AG08396 (cell line): ENCODE results near the gene PPM1A.

ENCODE experiments used
- DNase-seq: peaks from one replicate; pipeline ENCODE4 v3.0.0; 2012; ENCODE audit warnings: low spot score, mixed read lengths

The PPM1A gene

DNA sequence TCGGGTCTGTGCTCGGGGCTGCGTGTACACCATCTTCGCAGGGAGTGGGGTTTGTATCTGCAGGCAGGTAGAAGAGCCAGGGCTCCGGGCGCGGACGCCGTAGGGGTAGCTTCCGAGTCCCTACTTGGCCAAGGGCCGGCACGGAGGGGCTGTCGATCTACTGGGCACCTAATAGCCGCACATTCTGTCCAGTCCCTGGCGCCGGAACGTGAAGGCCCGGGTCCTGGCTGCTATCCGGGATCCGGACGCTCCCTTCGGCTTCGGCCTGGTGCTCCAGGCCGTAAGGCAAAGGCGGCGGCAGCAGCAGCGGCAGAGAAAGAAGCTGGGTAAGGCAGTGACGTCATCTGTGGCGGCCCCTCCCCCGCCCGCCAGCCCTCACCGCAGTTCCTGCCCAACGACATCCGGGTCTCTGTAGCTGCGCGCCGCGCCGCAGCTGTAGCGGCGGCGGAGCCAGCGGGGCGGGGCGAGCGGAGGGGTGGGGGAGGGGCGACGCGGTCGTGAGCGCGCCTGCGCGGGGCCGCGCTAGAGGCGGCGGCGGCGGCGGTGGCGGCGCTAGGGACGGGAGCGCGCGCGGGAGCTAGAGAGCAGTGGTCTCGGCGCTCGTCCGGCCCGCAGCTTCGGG is at the start of gene PPM1A:
PPM1A (plus strand) TSS at position 525 of the 622 bp plus-strand sequence. CDS start 33,483 bp downstream, outside the sequence.
- peak; percentile 98 for DNase-seq

DNA sequence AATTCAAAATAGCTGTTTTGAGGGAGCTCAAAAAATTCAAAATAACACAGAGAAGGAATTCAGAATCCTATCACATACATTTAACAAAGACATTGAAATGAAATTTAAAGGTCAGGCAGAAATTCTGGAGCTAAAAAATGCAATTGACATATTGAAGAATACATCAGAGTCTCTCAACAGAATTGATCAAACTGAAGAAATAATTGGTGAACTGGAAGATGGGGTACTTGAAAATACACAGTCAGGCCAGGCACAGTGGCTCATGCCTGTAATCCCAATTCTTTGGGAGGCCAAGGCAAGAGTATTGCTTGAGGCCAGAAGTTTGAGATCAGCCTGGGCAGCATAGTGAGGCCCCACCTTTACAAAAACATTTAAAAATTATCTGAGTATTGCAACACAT is 49.7 kb upstream of the PPM1A start:
- no peak for DNase-seq

- DNase-seq = no peak
Measured at GRCh38 chr14:60204104-60204842, 44.7 kb upstream of the PPM1A start.

DNA sequence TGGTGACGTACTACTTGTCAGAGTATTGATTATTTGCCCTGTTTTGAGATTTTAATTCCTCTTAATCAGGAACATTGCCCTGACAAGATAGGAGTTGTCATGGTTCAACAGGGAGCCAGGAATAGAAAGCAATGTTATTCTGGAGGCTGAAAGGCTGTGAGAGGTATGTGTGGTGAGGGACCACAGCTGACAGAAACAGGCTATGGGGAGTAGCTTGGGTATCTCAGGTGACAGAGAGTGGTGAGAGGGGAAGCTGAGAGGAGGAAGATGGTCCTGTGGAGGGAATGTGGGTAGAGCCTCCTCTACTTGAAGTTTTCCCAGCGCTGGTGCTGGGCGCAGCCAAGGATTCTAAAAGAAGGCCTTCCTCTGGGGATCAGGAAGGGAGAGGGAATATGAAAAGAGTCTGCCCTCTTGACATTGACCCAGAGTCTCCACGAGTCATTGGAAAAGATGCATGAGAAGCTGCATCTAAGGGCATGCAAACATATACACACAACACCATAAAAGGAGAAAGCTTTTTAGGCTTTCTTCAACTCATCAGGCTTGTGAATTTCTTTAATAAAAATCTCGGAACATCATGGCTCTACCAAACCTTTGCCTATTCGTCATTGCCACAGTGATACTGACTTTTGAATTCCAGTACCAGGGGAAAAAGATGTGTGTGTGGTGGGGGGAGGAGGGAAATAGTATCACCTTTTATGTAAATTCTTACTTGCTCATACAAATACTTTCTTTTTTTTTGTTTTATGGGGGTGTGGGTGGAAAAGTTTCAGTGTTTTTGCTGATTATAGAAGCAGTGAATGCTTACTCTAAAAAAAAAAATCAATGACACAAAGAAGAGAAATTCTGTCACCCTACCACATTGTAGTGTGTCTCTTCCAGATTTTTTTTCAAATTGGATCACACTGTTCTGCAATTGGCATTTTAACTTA is 43.9 kb upstream of the PPM1A start:
- DNase-seq = no peak

DNA sequence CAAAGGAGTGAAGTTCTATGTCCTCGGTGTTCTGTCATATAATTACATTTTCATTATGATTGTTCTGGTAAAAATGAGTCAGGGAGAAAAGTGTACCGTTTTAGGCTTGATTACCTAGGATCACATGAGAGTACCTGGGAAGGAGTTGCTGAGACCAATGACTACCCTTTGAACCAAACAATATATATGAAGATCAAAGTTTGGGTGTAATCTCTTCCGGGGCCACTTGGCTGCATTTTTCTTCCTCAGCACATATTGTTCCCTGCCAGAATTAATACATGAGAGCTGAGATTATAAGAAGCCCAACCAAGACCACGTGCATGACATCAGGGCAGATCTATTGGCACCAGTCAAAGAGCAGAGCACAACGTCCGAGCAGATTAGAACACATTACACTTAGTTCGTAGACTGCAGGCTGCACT is 42.8 kb upstream of the PPM1A start:
- no peak for DNase-seq

GRCh38 chr14:60206837-60207533 is 42.0 kb upstream of the PPM1A start:
- no peak for DNase-seq

DNA sequence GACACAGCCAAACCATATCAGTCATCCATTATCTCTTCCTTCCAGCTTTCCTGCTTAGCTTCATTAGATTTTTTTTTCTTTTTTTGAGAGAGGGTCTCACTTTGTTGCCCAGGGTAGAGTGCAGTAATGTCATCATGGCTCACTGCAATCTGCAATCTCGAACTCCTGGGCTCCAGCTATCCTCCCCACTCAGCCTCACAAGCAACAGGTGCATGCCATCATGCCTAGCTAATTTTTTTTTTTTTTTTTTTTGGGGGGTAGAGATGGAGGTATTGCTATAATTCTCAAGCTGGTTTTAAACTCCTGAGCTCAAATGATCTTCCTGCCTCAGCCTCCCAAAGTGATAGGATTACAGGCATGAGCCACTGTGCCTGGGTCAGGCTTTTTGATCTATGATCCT is 38.3 kb upstream of the PPM1A start:
- DNase-seq = no peak

DNA sequence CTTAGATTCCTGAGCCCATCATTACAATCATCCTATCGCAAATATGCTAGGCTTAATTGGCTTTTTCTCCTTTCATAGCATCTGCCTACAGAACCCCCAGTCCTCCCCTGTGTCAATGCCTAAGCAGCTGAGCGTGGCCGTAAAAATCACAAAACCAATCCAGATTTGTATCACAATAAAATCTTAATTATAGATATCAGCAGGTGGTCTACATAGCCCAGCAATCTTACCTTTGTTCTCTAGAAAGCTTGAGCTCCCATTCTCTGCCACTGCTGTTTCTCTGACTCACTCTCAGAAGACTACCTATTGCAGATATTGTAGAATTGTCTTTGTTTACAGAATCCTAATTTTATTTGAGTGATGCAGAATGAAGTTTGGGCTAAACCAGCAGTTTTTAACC is 37.9 kb upstream of the PPM1A start:
- DNase-seq = no peak

- no peak for DNase-seq
Measured at GRCh38 chr14:60212503-60213371, 36.3 kb upstream of the PPM1A start.

DNA sequence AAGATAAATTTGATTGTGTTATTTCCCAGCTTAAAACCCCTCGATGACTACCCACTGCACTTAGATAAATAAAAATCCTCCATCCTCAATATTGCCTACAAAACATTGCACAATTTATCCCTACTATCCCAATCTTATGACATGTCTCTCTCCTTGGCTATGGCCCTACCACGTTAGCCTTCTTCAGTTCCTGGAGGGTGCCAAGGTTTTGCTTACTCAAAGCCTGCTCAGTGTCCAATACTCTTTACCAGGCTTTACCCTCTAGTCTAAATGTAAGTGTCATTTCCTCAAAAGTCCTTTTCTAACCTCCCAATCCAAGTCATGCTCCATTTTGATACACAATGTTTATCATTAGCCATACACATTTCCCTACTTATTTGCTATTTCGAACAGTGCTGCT is 35.0 kb upstream of the PPM1A start:
- no peak for DNase-seq

DNA sequence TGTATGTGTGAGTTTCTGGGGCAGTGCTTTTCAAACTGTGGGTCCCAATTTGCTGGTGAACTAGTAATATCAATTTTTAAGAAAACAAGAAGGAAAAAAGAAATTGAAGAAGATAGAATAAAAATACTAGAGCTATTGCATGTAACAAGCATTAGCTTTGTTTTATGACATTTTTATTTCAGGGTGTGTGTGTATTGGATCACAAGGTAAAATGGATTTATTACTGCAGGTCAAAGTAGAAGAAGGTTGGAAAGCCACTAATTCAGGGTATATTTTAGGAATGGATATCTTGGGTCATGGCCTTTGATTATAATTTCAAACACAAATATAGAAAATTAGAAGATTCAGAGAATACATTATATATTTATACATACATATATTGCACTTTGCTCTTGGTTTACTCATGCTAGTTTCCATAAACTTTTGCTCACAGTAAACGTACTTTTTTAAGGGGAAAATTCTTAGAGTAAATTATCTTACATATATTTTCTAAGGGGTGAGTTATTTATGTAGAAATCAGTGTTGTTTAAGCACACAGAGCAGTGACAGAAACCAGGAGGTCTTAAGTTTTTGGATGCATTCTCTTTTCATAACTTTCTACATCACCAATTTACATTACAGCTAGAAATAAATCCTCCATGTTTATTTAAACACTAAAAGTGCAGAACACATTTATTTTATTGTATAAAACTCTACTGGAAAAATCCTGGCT is 34.5 kb upstream of the PPM1A start:
- no peak for DNase-seq

DNA sequence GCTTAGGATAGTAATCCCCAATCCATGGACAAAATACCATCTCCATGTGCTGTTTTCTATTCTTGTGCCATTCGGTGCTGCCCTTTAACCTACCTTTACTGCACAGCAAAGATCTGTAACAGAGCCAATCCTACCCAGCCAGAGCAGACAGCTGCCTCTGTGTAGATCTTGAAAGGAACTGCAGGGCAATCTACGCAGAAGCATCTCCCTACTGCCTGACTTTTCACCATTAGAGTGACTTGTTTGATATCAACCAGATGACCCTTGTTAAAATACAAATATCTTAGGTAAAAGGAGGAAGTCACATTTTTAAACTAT is 33.9 kb upstream of the PPM1A start:
- DNase-seq = no peak

DNA sequence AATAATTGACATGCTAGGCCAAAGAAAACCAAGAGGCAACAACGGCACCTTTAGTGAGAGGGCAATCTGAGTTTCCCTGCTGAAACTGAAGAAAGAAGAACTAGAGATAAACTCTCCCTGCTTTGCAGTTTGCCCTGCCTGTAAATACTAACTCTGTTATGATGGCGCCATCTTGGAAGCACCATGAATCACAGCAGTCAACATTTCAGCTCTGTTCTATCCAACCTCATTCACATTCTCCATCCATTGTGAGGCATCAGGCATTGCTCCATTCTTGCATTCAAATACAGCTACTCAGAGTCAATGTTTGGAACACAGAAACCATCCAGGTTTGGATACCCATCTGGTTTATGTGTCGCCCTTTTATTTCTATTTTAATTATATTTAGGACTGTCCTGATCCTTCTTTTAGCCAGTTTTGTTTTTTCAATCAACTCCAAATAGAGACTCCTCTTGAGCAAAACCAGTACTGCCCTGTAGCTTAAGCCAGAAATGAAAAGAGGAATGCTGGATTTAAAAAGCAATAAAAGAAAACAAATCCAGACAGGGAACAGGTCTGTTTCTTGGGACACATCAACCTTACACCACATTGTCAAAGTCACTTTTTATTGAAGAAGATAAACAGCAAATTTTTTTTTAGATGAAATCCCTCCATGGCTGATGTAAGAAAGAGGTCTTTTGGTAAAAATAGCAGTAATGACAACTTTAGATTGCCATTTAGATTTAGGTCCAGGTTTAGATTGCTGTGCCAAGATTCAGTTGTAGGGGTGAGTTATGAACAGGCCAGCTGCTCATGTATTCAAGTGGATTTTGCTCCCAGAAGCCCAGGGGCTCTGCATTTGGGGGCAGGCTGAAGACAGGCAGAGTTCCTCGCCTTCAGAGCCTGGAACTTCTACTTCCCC is 33.3 kb upstream of the PPM1A start:
- DNase-seq = no peak

DNA sequence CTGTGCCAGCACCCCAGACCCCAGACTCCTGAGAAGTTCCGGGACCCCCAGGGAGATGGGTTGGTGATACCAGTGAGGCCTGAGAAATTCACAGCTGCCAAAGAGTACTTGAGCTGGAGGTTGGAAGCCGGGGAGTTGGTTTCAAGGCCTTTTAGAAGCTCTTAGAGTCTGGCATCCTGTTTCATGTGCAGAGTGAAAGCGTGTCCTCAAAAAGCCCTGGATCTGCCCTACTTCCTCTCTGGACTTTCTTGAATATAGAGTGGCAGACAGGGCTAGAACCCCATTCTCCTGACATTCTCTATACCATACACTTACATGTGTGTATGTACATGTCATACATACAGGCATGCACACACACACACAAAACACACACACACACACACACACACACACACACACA is 31.3 kb upstream of the PPM1A start:
- DNase-seq = no peak

DNA sequence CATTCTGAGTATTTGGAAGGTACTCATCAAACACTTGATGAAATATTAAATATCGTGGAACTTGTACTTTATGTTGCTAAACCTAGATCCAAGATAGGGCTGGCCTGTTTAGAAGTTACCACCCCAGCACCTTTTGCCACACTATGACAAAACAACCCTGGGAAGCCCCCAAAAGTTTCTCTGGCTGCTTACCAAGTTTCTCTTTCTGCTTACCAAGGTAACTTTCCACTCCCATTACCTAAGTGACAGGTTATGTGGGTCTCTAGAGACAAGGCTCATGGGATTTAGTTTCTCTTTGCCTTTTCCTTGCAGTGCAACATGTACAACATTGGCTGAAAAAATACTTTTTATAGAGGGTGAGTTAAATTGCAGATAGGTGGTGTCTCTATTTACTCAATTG is 28.9 kb upstream of the PPM1A start:
- DNase-seq = no peak

DNA sequence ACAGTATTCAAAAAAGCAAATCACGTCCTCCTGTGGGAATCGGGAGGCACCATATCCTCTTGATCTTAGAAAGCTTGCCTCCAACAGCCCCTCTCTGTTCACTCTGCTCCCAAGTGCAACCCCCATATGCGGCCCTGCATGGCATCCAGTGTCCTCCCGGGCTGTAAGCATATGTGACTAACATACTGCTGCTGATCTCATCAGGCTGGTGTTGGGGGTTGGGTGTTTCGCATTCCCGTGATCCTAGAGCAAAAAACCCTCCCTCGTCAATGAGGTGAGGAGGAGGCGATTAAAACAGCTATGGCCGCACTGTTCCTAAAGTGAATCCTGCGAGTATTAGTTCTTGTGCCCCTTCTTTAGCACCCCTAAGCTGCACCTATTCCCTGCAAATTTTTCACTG is 28.1 kb upstream of the PPM1A start:
- no peak for DNase-seq

DNA sequence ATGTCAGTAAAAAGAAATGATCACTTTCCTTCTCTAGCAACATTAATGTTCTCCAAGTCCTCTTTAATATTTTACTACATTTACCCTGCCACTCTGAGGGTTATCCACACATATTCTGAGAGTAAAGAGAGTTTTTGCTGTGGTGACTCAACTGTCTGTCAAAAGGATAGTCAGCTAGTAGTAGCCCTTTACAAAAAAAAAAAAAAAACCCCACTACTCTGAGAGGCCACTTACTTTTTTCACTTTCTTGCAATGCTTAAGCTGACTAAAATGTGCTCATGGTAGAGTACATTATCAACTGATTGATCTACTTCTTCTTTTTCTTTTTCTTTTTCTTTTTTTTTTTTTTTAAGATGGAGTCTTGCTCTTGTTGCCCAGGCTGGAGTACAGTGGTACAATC is 27.6 kb upstream of the PPM1A start:
- DNase-seq = no peak

DNA sequence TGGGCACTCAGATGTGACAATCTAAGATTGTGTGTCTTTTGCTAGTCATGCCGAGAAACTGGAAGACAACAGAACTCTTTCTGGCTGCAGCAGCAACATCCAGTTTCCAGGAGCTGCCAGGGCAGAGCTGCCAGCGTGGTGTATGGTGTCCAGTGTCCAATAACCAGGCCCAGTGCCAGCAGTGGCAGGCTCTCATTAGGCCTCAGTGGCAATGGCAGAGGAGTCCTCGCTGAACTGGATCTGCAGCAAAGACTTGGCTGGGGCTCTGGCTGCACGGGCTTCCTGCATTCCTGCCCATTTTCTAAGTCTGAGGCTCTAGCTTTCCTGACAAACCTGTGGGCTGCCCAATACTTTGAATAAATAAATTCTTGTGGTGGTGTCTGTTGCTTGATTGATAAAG is 26.2 kb upstream of the PPM1A start:
- DNase-seq = no peak

- DNase-seq = no peak
Measured at GRCh38 chr14:60225265-60225664, 23.8 kb upstream of the PPM1A start.

- no peak for DNase-seq
Measured at GRCh38 chr14:60226298-60226697, 22.7 kb upstream of the PPM1A start.
